Tibial nerve (tissue), 4 donors: ENCODE measurements around the gene CARM1.

ENCODE experiments used
- CTCF ChIP-seq, 5 experiments: fragments of 200-600 bp in 3 of 5; fragments of 450-650 bp in 2 of 5; sonication (generic) in 3 of 5; IDR thresholded peaks; one replicate each; pipeline ENCODE4 v1.5.1; 2016 to 2019; ENCODE audit warnings: antibody characterized with exemption in 5 of 5, mild to moderate bottlenecking in 3 of 5, moderate library complexity in 2 of 5
- EP300 ChIP-seq, 2 donors: sonication (generic); formaldehyde crosslinking; IDR thresholded peaks; one replicate each; pipeline ENCODE4 v1.6.1; 2017; ENCODE audit warnings: antibody characterized with exemption in 2 of 2, mild to moderate bottlenecking in 1 of 2
- POLR2A ChIP-seq, 2 donors: fragments of 450-650 bp; IDR thresholded peaks; one replicate each; pipeline ENCODE4 v1.6.1; 2017; ENCODE audit warnings: antibody characterized with exemption in 2 of 2, mild to moderate bottlenecking in 2 of 2, moderate library complexity in 2 of 2

- TF ChIP-seq POLR2A (IDR thresholded peaks at IDR 0.05) (no peak), CTCF (IDR thresholded peaks at IDR 0.05) (no peak), EP300 (IDR thresholded peaks at IDR 0.05) (no peak)
Observed at GRCh38 chr19:10881403-10882107, 10.2 kb downstream of the CARM1 start.
